GDM1 (cell line): Measurements from ENCODE around the gene IQSEC3.
A peak's percentile ranks its signal among the peaks of the same experiment; 100 is the strongest.

Experiments
- DNase-seq: peaks from one replicate; lab custom pipeline; 2025; lab: John Stamatoyannopoulos, UW

IQSEC3 gene

DNA sequence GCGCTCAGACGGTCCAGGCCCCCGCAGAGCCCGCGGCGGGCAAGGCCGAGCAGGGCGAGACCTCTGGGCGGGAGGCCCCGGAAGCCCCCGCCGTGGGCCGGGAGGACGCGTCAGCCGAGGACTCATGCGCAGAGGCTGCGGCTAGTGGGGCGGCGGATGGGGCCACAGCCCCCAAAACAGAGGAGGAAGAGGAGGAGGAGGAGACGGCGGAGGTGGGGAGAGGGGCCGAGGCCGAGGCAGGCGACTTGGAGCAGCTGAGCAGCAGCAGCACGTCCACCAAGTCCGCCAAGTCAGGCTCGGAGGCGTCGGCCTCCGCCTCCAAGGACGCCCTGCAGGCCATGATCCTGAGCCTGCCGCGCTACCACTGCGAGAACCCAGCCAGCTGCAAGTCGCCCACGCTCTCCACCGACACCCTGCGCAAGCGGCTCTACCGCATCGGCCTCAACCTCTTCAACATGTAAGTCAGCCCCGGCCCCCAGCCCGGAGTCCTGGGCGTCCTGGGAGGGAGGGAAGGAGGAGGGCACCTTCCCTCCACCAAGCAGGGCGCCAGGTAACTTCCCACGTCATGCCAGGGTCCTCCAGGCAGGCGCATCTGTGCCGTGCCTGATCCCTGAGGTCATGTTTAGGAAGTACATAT, 72.4 kb downstream of the IQSEC3 start:
- no peak for DNase-seq

DNA sequence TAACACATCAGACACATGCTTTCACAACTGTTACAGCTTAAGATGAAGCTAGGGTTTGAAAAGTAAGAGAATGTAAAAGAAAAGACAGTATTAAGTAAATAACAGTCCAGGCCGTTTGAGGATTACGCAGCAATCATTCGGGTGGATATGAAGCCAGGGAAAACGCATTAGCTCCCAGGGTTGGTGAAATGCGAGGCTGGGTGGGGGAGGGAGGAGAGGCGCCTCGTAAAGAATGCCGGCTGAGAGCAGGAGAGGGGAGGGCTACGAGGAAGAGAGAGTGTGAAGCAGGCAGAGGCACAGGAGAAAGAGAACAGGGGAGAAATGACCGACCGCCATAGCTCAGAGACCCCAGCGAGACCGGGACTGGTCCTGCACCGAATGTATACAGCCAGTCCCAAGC, 73.0 kb downstream of the IQSEC3 start:
- DNase-seq, result no peak

DNA sequence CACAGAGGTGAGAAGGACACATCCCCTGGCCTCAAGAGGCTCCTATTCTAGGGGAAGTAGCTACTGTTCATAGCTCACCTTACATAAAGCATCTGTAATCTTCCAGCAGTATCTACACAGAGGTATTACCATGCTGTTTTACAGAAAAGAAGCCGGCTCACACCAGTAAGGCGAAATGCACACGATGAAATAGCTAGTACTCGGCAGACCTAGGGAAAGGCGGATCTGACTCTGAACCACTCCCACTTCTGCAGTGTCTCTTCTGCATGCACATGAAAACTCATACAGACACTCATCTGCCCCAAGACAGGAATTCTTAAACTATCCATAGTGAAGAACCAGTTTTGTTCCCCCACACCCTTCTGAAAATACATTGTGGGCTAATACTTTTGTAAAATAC, 73.6 kb downstream of the IQSEC3 start:
- no peak for DNase-seq

DNA sequence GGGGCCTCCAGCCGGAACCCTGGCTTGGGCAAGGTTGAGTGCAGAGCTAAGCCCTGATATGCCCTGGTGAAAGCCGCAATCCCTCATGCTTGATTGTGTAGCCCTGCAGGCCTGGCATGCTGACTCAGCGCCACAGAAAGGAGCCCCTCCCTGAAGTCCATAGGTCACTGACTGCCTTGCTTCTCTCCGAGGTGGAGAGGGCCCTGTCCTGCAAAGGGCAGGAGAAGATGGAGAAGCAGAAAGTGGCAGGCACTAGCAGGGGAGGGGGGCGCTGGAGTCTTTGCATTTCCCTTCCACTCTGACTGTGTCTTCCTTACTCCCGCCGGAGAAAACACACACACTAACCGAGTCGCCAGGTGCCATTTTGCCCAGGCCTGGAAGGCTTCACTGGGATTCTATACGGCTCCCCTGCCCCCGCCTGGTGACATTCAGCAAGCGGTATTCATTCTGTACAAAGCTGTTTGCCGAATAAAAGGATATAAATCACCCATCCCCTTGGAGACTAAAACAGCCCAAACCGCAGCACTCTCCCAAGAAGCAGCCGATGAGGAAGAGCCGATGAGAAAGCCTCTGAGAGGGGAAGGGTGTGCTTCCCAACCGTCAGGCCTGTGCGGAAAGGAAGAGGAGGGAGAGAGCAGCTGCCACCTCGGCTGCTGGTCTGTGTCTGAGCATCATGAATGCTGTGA, 77.5 kb downstream of the IQSEC3 start:
- DNase-seq, result no peak

DNA sequence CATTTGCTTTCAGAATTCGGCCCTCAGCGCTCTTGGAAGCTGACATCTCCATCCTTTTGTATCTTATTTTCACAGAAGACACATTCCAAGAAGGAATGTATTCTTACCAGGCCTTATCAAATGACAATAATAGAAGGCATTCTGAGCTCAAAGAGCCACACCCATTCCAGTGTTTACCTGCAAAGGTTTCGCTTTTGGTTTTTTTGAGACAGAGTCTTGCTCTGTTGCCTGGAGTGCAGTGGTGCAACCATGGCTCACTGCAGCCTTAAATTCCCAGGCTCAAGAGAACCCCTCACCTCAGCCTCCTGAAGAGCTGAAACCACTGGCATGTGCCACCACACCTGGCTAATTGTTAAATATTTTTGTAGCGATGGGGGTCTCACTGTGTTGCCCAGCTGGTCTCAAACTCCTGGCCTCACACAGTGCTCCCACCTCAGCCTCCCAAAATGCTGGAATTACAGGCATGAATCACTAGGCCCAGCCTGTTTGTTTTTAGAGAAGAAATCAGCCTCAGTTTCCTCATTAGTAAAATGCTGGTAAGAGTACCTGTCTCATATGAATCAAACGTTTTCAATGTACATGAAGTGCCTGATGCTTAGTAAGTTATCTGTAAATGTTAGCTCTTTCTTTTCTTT, 78.2 kb downstream of the IQSEC3 start:
- no peak for DNase-seq

DNA sequence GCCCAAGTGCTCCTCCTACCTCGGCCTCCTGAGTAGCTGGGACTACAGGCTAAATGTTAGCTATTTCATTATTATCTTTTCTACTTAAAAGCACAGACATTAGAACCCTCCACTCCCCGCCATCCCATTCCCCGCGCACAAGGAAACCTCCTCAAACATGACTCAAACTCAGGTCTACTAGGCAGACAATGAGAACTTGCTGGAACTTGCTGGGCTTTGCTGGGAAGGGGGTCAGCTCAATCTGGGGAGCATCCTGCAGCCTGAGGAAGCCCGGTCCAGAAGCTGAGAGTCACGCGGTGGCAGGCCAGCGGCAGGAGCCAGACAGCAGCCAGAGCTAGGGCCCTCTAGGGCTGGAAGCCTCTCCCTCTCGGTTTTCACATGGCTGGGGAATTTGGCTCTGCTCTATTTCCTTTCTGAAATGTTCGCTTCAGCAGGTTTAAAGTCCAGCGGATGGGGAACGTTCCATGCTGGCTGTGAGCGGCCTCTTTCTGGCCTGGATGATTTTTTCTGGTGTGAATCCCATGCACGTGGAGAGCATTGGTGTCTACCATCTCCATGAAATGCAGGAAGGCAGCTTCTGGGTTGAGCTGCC, 78.9 kb downstream of the IQSEC3 start:
- DNase-seq, result no peak

DNA sequence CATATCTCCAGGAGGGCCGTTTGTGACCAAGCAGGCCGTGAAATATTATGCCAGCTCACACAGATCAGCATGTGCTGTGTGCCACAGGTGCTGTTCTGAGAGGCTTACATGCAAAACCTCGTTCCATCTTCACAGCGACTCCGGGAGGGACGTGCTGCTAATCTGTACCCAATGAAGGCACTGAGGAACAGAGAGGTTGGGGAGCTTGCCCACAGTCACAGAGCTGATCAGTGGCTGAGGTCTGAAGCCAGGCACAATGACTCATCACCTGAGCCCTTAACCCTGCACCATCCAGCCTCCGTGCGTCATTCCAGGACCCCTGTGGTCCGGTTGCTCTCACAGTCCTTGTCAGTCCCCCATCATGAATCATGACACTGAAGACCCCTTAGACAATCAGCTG, 80.7 kb downstream of the IQSEC3 start:
- no peak for DNase-seq

DNA sequence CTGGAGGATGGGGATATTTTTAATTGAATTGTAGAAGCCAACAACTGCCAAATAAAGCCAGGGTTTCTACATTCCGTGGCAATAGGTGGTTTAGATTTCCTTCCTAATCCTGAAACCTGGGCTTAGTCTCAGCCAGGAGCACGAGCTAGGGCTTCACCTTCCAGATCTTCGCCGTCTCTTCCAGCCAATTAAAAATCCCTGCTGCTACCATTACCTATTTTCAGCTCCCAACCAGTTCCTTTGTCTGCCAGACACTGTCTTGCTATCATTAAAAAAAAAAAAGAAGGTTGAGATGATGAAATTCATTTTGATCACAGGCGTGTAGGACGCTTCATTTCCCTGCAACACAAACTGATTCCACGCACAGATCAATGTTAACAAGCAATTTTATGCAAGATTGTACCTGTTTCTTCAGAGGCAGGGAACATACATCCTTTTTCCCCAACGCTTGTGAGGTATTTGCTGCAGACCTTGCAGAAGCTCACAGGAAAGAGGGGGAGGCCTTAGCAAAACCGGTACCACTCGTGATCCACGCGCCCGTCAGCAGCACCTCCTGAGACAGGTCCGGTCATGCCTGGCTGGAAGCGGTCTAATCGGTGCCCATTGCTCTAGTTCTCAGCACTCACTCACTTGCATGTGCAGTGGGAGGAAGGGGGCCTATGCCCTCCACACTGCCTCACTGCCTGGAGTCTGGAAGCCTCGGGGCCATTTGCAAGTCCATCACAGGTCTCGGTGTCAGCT, 82.3 kb downstream of the IQSEC3 start:
- no peak for DNase-seq

DNA sequence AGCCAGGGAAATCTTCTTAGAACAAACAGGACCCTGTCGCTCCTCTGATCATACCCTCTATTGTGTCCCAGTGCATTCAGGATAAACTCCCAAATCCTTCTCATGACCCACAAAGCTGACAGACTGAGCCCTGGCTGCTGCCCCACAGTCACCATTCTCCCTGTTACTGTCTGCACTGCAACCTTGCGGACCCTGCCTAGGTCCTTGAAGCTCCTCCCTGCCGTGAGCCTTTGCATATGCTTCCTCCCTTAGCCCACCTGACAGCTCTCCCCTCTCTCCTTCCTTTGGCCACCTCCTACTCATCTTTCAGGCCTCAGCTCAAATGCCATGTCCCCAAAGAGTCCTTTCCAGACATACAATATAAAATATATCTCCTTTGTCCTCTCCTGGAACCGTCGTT, 85.0 kb downstream of the IQSEC3 start:
- DNase-seq, result no peak

DNA sequence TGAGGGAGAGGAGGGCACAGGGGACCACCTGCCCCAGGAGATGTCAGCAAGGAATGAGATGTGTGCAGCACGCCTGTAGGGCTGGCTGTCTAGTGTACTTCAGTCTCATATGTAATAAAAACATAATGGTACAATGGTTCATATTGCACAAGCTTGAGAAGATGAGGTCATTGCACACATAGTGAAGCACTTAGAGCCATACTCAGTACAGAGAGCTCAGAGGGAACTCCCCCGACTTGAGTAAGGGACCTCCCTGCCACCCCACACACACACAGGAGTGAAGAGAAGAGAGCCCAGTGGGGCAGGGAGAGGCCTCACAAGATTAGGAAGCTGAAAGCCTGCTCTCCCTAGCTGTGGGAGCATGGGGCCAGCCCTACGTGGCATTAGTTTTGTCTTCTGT, 85.9 kb downstream of the IQSEC3 start:
- no peak for DNase-seq

DNA sequence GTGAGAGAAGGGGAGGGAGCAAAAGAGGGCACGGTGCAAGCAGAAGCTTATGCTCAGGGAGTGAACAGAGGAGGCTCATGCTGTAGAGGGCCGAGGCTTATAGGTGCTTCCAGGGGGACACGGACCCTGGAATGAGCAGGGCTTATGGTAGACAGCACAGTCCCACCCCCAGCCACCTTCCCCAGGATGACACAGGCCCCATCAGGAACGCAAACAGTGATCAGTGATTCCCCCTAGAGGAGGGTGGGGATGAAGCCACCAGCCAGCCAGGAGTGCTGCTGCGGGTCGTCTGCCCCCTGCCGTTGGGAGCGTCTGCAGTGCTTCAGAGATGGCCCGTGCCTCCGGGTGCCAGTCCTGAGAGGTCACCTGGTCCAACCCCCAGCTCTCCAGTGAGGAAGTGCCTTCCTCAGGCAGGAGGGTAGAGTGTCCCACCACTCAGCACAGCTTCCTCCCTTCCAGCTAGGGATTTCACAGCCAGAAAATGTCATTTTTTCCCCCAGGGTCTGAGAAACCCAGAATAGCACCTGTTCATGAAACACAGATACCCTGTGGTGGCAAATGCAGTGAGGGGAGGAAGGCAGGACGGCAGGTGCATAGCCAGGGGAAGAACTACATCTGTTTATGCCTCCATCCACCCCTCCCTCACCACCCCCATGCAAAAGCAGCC, 86.6 kb downstream of the IQSEC3 start:
- peak; percentile 67 for DNase-seq

DNA sequence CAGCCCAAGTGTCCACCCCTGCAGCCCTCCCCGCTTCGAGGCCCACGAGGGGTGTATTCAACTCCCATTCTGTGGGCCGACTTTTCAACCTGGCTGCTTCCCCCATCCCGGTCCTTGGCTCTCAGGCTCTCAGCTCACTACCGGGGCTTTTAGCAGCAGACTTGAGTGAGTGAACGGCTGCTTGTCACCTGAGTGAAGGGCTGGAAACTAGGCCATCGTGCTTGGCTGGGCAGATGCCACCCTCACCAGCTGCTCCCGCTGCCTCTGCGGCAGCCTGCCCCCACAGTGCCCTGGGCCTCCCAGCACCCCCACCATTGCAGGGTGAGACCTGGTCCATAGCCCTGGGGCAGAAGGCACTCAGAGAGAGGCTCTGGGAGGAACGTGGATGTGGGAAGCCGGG, 87.5 kb downstream of the IQSEC3 start:
- DNase-seq, result no peak

DNA sequence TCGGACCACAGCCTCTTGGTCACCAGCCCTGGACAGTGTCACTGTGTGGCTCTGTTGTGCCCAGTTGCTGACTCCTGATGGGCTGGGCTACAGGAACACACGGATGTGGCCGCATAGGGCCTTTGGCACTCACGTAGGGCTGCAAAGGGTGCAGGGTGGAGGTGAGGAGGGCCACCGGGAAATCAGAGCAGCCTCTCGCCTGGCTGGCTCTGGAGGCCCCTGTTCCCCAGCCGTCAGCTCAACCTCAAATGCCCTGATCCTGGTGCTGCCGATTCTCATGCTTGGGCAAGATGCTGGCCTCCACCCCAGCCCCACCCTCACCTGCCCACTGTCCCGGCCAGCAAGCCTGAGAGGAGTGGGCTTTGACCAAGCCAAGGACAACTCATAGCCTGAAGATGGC, 88.4 kb downstream of the IQSEC3 start:
- no peak for DNase-seq

DNA sequence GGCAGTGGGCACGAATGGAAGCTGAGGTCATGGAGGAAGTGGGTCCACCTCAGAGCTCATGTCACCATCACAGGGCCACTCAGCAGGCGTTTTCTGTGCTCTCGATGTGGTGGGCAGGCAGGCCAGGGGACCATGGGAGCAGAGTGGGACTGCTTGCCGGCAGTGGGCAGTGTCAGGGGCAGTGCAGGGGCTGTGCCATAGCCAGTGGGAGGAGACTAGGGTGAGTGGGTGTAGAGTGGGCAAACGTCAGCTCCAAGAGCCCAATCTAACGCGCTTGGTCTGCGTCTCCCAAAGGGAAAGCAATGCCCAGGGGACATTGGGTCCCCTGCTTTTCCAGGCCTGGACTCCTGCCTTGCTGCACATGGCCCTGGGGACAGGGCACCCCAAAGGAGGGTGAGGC, 89.1 kb downstream of the IQSEC3 start:
- no peak for DNase-seq

DNA sequence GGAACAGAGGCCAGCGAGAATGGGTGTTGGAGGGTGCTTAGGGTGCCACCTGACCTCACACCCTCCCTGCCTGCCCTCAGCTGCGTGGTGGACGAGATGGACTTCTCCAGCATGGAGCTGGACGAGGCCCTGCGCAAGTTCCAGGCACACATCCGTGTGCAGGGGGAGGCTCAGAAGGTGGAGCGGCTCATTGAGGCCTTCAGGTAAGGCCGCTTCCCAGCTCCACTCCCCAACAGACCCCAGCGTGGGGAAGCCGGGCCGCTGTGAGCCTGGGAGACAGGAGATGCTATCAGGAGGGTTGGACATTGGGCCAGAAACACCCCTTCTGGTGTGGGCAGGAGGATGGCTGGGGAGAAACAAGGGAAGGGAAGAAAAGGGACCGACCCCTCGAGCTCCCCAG, 90.4 kb downstream of the IQSEC3 start:
- DNase-seq, result no peak

DNA sequence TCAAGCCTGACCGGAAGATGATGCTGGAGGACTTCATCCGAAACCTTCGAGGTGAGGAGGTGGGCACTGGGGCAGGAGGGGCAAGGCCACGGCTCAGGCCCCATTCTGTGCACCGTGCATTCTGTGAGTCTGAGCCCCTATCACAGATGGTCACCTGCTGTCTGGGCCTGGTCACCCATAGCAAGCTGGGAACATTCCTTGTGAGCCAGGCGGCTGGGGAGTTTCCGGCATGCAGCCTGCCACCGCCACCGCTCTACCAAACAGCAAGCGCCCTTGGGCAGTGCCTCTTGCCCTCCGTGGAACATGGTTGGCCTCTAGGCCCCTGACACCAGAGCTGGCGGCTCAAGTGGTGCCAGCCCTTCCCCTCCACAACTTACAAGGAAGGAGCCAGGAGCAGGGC, 91.1 kb downstream of the IQSEC3 start:
- DNase-seq, result no peak

DNA sequence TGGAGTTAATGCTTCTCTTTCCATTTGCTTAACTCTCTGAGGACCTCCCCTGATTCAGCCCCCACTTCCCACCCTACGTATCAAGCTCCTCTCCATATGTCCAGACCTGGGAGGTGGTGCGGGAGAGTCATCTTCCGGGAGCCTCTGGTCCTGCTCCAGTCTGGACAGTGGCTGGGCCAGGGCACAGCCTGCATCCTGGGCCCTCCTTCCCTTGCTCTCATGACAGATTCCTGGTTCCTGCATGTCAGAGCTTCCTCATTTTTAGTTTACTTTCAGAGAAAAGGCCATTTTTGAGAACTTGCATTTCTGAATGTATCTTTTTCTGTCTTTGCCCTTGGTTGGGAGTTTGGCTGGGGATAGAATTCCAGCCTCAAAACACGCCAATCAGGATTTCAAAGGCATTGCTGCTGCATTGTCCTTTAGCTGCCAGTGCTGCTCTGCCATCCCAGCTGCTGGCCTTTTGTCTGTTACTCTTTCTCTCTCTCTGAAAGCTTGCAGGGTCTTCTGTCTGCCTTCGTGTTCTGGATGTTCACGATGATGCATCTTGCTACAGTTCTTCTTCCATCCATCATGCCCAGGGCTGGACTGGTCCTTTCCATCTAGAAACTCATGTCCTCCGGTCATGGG, 92.7 kb downstream of the IQSEC3 start:
- DNase-seq, result no peak

DNA sequence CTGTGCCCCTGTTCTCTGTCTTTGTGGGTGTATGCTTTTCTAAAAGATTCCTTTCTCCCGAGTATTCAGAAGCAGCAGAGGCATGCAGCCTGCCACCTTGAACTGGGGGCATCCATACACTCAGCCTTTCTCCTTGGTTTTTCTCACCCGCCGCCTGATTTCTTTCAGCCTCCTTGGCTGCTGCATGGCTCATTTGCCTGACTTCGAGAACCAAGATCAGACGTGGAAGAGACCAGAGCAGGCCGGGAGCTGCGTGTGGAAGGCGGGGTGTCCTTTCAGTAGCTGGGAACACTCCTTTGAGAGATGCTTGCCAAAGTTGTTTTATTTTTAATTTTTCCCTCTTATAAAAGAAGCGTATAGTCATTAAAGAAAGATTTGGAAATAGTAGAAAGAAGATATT, 94.3 kb downstream of the IQSEC3 start:
- DNase-seq, result no peak

DNA sequence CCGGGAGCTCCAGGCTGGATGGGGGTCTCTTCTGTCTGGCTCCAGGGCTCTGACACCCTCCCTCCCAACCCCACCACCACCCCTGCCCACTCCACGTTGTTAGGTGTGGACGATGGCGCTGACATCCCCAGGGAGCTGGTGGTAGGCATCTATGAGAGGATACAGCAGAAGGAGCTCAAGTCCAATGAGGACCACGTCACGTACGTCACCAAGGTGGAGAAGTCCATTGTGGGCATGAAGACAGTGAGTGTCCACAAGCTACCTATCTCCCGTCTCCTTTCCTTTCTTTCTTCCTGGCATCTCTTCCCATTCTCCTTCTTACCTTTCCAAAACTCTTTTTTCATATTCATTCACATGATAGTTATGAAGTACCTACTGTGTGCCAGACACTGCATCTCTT, 95.3 kb downstream of the IQSEC3 start:
- DNase-seq, result no peak

DNA sequence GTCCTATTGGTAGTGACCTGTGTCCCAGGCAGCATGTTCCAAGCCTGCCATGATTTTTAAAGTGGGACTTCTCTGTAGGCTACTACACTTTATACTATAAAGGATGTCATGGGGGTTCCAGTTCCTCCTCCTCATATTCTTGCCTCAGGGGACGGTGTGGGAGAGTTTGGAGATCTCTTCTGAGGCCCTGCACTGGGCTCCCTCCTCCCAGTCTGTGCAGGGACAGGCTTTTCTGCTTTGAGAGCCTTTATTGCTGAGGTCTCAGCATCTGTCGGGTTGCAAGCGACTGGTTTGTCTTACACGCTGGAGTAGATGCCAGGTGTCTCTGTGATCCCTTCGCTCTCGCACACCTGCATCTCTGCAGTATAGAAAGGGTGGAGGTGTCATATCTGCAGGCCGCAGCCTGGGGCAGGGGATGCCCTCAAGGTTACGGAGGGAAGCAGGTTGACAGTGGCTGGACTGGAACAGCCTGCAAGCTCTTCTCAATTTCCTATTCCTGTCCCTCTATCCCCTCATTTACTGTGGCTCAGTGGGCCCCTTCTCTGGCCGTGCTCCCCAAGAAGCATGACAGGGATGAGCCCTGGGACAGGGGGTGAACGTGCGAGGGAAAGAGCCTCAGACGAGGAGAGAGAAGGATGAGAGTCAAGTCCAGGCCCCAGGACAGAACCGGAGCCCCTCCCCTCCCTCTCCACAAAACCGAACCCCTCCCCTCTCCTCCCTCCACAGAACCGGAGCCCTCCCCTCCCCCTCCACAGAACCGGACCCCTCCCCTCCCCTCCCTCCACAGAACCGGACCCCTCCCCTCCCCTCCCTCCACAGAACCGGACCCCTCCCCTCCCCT, 96.1 kb downstream of the IQSEC3 start:
- no peak for DNase-seq
